ENCODE measurements around the gene NFX1. TPM values are rescaled to one million over a fixed set of nuclear protein-coding genes. Genes with fewer than 3 reads are reported as not detected.
"Not testable (repeated sequence)": the region's sequence is repeated elsewhere in the genome, so short reads cannot be mapped to it uniquely, and the experiment has no call there.

NFX1 gene
- polyA plus RNA-seq, 1 experiment, result 32.2 TPM

DNA sequence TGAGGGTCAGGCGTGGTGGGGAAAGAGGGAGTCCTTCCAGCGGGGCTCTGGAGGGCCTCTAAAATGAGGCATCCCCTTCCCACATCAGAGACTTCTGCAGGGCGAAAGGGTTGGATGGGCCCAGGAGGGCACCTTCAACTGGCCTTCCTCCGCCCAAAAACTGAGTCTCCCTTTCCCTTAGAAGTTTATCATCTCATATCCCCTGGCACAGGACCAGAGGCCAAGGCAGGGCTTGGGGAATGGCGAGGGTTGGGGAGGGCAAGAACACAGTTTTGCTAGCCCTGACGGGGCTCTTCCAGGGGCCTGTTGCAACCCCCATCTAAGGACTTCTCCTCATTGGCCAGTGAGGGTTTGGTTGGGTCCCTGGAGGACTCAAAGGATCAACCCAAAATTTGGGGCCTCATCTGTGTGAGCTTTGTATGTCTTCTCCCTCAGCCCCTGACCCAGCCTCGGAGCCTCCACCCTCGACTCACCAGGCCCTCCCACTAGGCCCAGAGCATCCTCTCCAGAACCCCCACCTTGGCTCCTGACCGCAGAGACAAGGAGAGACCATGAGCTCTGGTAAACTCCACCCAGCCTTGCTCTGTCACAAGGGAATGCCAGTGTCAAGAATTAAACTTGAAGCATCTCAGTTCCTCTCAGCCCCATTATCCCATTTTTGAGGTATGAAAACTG lies 87.9 kb downstream of the NFX1 start:
- POLR2A ChIA-PET, result no interaction called here
- Histone ChIP-seq H3K27me3 (ENCODE audit: control insufficient read depth, insufficient read depth, low read length) (no peaks in the 10 kb centered on the region), H3K4me3 (ENCODE audit: low read depth, low read length) (no peak overlapping the region), H3K36me3 (ENCODE audit: control insufficient read depth, insufficient read depth, low read length) (no peaks in the 10 kb centered on the region)
- CTCF ChIA-PET, result interaction anchor here (1.0 to 12.6 kb wide), 2 partner anchors 28 to 38 kb away, joined by 3 to 111 read pairs; no protein-coding TSS in a partner anchor
- no peak for DNase-seq (ENCODE audit: low read depth)
- TF ChIP-seq, protein P1, sequence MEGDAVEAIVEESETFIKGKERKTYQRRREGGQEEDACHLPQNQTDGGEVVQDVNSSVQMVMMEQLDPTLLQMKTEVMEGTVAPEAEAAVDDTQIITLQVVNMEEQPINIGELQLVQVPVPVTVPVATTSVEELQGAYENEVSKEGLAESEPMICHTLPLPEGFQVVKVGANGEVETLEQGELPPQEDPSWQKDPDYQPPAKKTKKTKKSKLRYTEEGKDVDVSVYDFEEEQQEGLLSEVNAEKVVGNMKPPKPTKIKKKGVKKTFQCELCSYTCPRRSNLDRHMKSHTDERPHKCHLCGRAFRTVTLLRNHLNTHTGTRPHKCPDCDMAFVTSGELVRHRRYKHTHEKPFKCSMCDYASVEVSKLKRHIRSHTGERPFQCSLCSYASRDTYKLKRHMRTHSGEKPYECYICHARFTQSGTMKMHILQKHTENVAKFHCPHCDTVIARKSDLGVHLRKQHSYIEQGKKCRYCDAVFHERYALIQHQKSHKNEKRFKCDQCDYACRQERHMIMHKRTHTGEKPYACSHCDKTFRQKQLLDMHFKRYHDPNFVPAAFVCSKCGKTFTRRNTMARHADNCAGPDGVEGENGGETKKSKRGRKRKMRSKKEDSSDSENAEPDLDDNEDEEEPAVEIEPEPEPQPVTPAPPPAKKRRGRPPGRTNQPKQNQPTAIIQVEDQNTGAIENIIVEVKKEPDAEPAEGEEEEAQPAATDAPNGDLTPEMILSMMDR (IDR thresholded peaks at IDR 0.05; ENCODE audit: insufficient read depth, low read depth, low read length), result no peak

DNA sequence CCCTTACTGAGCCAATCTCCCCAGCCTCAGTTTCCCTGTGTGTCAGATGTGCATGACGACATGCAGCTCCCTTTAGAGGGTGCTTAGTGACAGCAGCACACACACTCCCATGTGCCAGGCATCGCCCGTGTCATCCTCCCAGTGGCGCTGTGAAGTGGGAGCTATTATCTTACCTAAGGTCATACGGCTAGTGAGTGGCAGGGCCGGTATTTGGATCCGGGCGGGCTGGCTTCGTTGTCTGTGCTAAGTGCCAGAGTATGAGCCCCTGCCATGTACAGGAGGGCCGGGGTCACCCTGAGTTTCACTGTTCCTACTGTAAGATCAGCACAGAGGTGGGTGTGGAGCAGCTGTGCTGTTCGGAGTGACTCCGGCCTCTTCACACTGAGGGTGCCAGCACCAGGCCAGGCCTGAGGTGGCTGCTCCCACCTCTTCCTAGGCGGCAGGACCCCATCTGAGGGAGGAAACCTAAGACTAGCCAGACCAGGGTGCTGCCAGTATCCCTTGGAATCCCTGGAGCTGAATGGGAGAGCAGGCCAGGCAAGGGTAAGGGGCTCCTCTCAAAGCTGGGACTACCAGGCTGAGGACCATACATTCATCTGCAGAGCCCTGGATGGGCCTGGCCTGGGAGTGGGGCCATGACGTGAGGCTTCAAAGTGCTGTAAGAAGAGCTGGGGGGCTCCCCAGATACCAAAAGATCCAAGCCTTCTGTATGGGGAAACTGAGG lies 89.5 kb downstream of the NFX1 start:
- TF ChIP-seq, protein P1 (IDR thresholded peaks at IDR 0.05; ENCODE audit: insufficient read depth, low read depth, low read length), result no peak
- CTCF ChIA-PET, result interaction anchor here (1.1 to 12.6 kb wide), 2 partner anchors 36 to 93 kb away, joined by 3 to 111 read pairs; no protein-coding TSS in a partner anchor
- Histone ChIP-seq H3K36me3 (ENCODE audit: control insufficient read depth, insufficient read depth, low read length) (no peaks in the 10 kb centered on the region), H3K4me3 (ENCODE audit: low read depth, low read length) (no peak overlapping the region), H3K27me3 (ENCODE audit: control insufficient read depth, insufficient read depth, low read length) (no peaks in the 10 kb centered on the region)
- POLR2A ChIA-PET, result no interaction called here
- DNase-seq (ENCODE audit: low read depth), result no peak

DNA sequence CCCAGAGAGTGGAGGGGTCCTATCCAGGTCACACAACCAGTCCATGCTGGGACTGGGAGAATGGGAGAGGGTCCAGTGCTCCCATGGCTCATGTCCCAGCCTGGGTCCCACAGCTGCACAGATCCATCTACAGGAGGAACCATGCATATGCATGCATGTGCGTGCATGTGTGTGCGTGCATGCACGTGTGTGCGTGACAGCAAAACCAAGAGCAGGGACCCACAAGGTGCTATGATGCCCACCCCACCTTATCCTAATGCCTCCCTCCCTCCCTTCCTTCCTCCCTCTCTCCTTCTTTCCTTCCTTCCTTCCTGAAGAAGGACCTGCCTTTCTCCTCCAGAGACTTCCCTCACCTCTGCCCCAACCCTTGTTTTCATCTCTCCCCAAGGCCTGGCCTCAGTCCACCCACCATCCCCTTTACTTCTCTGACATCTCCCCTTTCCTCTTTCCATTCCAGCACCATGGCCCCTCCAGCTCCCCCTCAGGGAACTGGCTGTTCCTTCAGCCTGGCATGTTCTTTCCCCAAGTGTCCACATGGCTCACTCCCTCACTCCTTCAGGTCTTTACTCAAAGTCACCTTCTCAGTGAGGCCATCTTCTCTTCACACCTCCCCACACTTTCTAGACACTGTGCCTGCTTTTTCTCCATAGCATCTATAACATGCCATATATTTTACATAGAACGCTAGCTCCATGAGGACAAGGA lies 90.2 kb downstream of the NFX1 start:
- TF ChIP-seq, protein P1 (IDR thresholded peaks at IDR 0.05; ENCODE audit: insufficient read depth, low read depth, low read length), result no peak
- Histone ChIP-seq H3K36me3 (ENCODE audit: control insufficient read depth, insufficient read depth, low read length) (no peaks in the 10 kb centered on the region), H3K27me3 (ENCODE audit: control insufficient read depth, insufficient read depth, low read length) (no peaks in the 10 kb centered on the region), H3K4me3 (ENCODE audit: low read depth, low read length) (no peak overlapping the region)
- no peak for DNase-seq (ENCODE audit: low read depth)
- ChIA-PET CTCF (interaction anchor here (12.6 kb wide), 1 partner anchor 36 kb away, joined by 111 read pairs; no protein-coding TSS in a partner anchor), POLR2A (no interaction called here)

DNA sequence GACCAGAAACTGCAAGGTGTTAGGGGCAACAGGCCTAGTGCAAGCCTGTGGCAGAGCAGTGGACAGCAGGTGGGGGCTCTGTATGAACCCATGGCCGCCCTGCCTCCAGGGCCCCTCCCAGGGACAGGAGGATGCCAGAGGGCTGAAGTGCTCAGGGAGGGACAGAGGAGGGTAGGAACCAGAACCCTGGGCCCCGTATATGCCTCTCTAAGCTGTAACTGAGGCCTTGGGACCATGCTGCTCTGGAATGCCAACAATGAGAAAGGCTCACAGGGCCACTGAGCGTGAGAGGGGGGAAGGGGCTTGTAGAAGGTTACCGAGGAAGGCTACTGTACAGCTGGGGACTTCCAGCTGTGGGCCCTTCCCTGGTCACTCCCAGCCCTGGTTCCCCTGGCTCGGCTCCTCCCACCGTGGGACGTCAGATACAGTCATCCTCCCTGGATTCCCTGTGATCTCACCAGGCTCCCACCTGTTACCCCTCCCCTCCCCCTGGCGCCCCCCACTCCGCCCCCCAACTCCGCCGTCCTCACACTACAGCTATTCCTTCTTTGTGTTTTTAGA lies 91.0 kb downstream of the NFX1 start:
- TF ChIP-seq, protein P1 (IDR thresholded peaks at IDR 0.05; ENCODE audit: insufficient read depth, low read depth, low read length), result no peak
- no peak for DNase-seq (ENCODE audit: low read depth)
- CTCF ChIA-PET, result interaction anchor here (1.2 to 12.6 kb wide), 3 partner anchors 8 to 70 kb away, joined by 3 to 111 read pairs (median 3); no protein-coding TSS in a partner anchor
- Histone ChIP-seq H3K27me3 (ENCODE audit: control insufficient read depth, insufficient read depth, low read length) (no peaks in the 10 kb centered on the region), H3K4me3 (ENCODE audit: low read depth, low read length) (no peak overlapping the region), H3K36me3 (ENCODE audit: control insufficient read depth, insufficient read depth, low read length) (no peaks in the 10 kb centered on the region)
- POLR2A ChIA-PET, result no interaction called here

DNA sequence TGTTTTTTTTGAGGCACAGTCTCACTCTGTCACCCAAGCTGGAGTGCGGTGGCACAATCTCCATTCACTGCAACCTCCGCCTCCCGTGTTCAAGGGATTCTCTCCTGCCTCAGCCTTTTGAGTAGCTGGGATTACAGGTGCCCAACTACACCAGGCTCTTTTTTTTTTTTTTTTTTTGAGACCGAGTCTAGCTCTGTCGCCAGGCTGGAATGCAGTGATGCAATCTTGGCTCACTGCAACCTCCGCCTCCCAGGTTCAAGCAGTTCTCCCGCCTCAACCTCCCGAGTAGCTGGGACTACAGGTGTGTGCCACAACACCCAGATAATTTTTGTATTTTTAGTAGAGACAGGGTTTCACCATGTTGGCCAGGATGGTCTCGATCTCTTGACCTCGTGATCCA lies 92.1 kb downstream of the NFX1 start:
- not testable (repeated sequence) for H3K27me3 ChIP-seq (ENCODE audit: control insufficient read depth, insufficient read depth, low read length); DNase-seq (ENCODE audit: low read depth); H3K36me3 ChIP-seq (ENCODE audit: control insufficient read depth, insufficient read depth, low read length); H3K4me3 ChIP-seq (ENCODE audit: low read depth, low read length)
- ChIA-PET POLR2A (interaction anchor here (0.6 kb wide), 1 partner anchor 91 kb away, joined by 5 read pairs; the partner anchor contains the start of gene NOL6), CTCF (interaction anchor here (1.2 to 12.6 kb wide), 4 partner anchors 9 to 84 kb away, joined by 3 to 111 read pairs (median 3); no protein-coding TSS in a partner anchor)

DNA sequence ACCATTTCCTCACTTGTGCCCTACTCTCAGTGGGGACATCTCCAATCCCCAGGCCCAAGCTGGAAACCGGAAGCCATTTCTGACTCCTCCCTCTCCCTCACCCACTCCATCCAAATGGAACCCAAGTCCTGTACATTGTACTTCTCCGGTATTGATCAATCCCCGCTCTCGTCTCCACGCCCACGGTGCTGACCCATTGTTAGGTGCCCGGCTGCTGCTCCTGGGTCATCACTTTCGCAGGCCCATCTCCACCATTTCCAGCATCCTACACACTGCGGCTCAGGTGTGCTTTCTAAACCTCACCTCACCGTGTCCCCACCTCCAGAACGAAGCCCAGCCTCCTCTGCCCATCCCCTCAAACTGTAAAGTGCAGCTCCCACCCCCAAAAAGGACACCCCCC lies 93.1 kb downstream of the NFX1 start:
- DNase-seq (ENCODE audit: low read depth); H3K4me3 ChIP-seq (ENCODE audit: low read depth, low read length); H3K36me3 ChIP-seq (ENCODE audit: control insufficient read depth, insufficient read depth, low read length); H3K27me3 ChIP-seq (ENCODE audit: control insufficient read depth, insufficient read depth, low read length); POLR2A ChIA-PET: not testable (repeated sequence)
- CTCF ChIA-PET, result interaction anchor here (12.6 kb wide), 1 partner anchor 33 kb away, joined by 111 read pairs; no protein-coding TSS in a partner anchor

DNA sequence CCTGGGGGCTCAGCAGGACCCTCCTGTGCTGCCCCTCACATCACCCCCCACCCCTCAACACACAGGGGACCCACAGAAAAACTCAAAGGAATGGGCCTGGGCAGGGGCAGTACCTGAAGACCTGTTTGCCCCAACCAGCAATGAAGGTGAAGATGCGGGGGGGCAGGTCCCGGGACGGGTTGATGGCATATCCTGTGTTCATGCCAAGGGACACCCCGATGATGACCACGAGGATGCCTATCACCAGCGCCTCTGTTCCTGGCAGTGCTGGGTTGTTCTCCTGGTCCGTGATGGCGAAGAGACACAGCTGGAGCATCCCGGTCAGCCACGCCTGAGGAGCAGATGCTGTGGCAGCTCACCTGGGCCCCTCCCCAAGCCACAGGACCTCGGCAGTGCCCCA lies 95.2 kb downstream of the NFX1 start:
- H3K4me3 ChIP-seq (ENCODE audit: low read depth, low read length); H3K36me3 ChIP-seq (ENCODE audit: control insufficient read depth, insufficient read depth, low read length); CTCF ChIA-PET; DNase-seq (ENCODE audit: low read depth); POLR2A ChIA-PET; H3K27me3 ChIP-seq (ENCODE audit: control insufficient read depth, insufficient read depth, low read length): not testable (repeated sequence)

DNA sequence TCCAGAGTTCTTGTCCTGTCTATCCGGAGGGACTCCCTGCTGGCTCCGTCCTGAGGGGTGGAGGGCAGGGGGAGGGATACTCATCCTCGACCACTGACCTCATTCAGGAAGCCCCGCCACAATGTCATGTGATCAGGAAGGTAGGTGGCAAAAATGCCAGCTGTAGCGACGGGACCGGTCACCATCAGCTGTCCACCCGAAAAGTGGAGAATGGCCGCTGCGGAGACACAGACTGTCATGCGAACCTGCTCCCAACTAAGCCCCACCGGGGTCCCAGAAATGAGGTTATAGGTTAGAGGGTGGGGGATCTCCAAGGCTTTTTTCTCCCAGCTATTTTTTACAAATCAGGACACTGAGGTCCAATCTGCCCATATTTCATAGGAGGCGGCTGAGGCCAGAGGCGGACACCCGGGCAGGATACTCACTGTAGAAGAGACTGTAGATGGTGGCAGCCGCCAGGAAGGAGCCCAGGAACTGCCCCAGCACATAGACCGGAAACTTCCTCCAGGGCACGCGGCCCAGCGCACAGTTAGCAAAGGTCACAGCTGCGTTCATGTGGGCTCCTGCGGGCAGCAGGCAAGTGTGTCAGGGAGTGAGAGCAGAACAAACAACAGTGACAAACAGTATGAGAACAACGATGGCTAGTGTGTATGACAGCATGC lies 95.8 kb downstream of the NFX1 start:
- DNase-seq (ENCODE audit: low read depth); POLR2A ChIA-PET; H3K27me3 ChIP-seq (ENCODE audit: control insufficient read depth, insufficient read depth, low read length); H3K4me3 ChIP-seq (ENCODE audit: low read depth, low read length); H3K36me3 ChIP-seq (ENCODE audit: control insufficient read depth, insufficient read depth, low read length); CTCF ChIA-PET: not testable (repeated sequence)
